RWPE2 (cell line): ENCODE results near the gene MYH14.

Experiments used
- ATAC-seq: fragments of 200-7000 bp; cut with Tn5 transposase; 3 replicates; pipeline ENCODE4 v1.9.1; 2021; ENCODE audit warnings: low read depth
- DNase-seq: peaks from one replicate; pipeline ENCODE4 v3.0.0-alpha.2; 2020; ENCODE audit warnings: low spot score
- H3K27ac ChIP-seq: fragments of 450-650 bp; 2 replicates; pipeline ENCODE4 v1.5.1; 2017; ENCODE audit warnings: mild to moderate bottlenecking; ENCODE audit not compliant: poor library complexity, severe bottlenecking
- H3K27me3 ChIP-seq: fragments of 250-450 bp; sonication (Bioruptor Pico); 2 replicates; pipeline ENCODE4 v1.5.1; 2021; ENCODE audit warnings: mild to moderate bottlenecking, moderate library complexity; ENCODE audit not compliant: insufficient read depth, poor library complexity, severe bottlenecking
- H3K36me3 ChIP-seq: fragments of 250-450 bp; sonication (Bioruptor Pico); 2 replicates; pipeline ENCODE4 v1.5.1; 2020; ENCODE audit warnings: low read depth, mild to moderate bottlenecking, moderate library complexity
- H3K4me1 ChIP-seq: fragments of 250-450 bp; sonication (Bioruptor Pico); 2 replicates; pipeline ENCODE4 v1.5.1; 2021; ENCODE audit warnings: mild to moderate bottlenecking, moderate library complexity; ENCODE audit not compliant: insufficient read depth, poor library complexity, severe bottlenecking
- H3K4me3 ChIP-seq: fragments of 250-450 bp; sonication (Bioruptor Pico); 2 replicates; pipeline ENCODE4 v1.5.1; 2021; ENCODE audit warnings: mild to moderate bottlenecking, moderate library complexity; ENCODE audit not compliant: severe bottlenecking
- H3K9me3 ChIP-seq: fragments of 250-450 bp; sonication (Bioruptor Pico); 2 replicates; pipeline ENCODE4 v1.5.1; 2021; ENCODE audit warnings: mild to moderate bottlenecking, moderate library complexity; ENCODE audit not compliant: severe bottlenecking
- TF ChIP-seq, protein P1 (sequence below): fragments of 450-650 bp; IDR thresholded peaks from one replicate; pipeline ENCODE4 v1.5.1; 2017; ENCODE audit warnings: mild to moderate bottlenecking, moderate library complexity; ENCODE audit not compliant: poor library complexity, severe bottlenecking

The MYH14 gene

DNA sequence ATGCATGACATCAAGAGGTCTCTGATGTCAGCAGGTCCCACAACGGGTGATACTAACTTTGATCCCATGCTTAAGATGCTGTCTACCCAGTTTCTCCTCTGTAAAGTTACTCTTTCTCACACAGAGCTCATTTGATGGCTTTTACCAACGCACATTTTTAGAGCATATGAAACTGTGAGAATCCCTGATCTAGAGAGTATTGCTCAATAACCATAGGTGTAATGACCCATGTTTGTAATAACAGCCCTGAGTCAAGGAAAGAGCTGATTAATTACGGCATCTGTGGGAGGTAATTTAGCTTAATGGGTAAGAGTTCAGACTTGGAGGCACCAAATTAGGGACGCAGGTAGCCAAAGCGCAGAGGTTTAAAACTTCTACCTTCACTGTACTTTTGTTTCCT, 22.3 kb upstream of the MYH14 start:
- TF ChIP-seq, protein P1, sequence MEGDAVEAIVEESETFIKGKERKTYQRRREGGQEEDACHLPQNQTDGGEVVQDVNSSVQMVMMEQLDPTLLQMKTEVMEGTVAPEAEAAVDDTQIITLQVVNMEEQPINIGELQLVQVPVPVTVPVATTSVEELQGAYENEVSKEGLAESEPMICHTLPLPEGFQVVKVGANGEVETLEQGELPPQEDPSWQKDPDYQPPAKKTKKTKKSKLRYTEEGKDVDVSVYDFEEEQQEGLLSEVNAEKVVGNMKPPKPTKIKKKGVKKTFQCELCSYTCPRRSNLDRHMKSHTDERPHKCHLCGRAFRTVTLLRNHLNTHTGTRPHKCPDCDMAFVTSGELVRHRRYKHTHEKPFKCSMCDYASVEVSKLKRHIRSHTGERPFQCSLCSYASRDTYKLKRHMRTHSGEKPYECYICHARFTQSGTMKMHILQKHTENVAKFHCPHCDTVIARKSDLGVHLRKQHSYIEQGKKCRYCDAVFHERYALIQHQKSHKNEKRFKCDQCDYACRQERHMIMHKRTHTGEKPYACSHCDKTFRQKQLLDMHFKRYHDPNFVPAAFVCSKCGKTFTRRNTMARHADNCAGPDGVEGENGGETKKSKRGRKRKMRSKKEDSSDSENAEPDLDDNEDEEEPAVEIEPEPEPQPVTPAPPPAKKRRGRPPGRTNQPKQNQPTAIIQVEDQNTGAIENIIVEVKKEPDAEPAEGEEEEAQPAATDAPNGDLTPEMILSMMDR = no peak
- Histone ChIP-seq H3K27ac (no peak overlapping the region), H3K4me1 (no peaks in the 10 kb centered on the region), H3K4me3 (no peak overlapping the region), H3K27me3 (no peaks in the 10 kb centered on the region), H3K9me3 (no peaks in the 10 kb centered on the region), H3K36me3 (no peaks in the 10 kb centered on the region)
- DNase-seq = no peak
- ATAC-seq = no peak

DNA sequence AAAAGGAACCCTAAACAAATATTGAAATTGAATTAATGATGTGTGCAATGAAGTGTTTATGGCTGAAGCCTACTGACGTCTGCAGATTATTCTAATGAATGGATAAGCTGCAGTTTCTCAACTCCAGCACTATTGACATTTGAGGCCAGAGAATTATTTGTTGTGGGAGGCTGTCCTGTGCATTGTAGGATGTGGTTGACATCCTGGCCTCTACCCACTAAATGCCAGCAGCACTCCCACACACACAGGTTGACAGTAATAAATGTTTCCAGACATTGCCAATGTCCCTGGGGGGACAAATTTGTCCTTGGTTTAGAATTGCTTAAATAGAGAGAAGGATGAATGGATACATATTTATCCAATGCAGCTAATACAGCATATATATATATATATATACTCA, 19.2 kb upstream of the MYH14 start:
- H3K27me3 ChIP-seq = no peaks in the 10 kb centered on the region
- ATAC-seq (no peak), DNase-seq (no peak)
- TF ChIP-seq, protein P1 = no peak
- H3K9me3 ChIP-seq = no peaks in the 10 kb centered on the region
- no peak overlapping the region for H3K4me3 ChIP-seq
- H3K36me3 ChIP-seq = no peaks in the 10 kb centered on the region
- no peaks in the 10 kb centered on the region for H3K4me1 ChIP-seq
- no peak overlapping the region for H3K27ac ChIP-seq

DNA sequence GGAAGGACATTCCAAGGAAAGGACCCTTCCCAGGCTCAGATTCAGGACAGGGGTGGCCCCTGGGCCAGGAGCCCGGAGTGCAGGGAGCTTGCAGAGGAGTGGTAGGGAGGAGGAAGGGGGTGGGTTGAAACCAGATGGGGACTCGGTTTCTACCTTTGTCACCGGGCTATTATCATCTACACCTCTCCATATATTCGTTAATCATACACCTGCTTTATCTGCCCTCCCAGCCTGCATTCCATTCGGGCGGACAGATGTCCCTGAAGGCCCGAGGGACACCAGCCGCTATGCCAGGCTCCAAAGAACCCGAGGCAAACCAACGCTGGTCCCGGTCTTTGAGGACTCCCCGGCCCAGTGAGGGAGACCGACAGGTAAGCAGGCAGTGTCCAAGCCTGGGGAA, 15.5 kb upstream of the MYH14 start:
- H3K4me1 ChIP-seq = no peaks in the 10 kb centered on the region
- ATAC-seq (no peak), DNase-seq (no peak)
- no peaks in the 10 kb centered on the region for H3K9me3 ChIP-seq
- H3K4me3 ChIP-seq = no peak overlapping the region
- H3K27me3 ChIP-seq = no peaks in the 10 kb centered on the region
- no peaks in the 10 kb centered on the region for H3K36me3 ChIP-seq
- no peak overlapping the region for H3K27ac ChIP-seq
- TF ChIP-seq, protein P1 = no peak

DNA sequence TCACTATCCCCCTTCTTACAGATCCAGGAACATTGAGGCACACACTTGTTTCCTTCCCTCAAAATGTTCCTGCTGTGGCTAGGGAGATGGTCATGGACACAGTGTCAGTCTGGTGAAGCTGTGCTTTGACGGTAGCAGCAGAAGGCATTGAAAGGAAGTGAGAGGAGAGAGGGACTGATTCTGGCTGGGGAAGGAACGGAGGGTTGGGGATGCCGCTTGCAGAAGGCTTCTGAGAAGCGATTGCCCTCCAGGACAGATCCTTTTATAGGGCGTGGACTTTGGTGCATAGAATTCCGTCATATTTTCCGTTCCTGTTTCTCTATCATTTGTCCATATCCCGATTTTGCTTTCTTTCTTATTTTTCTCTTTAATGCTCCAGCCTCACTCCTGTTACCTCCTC, 14.1 kb upstream of the MYH14 start:
- no peak for ATAC-seq
- TF ChIP-seq, protein P1 = no peak
- DNase-seq = no peak
- Histone ChIP-seq H3K27me3 (no peaks in the 10 kb centered on the region), H3K9me3 (no peaks in the 10 kb centered on the region), H3K4me1 (no peaks in the 10 kb centered on the region), H3K36me3 (no peaks in the 10 kb centered on the region), H3K4me3 (no peak overlapping the region), H3K27ac (no peak overlapping the region)

DNA sequence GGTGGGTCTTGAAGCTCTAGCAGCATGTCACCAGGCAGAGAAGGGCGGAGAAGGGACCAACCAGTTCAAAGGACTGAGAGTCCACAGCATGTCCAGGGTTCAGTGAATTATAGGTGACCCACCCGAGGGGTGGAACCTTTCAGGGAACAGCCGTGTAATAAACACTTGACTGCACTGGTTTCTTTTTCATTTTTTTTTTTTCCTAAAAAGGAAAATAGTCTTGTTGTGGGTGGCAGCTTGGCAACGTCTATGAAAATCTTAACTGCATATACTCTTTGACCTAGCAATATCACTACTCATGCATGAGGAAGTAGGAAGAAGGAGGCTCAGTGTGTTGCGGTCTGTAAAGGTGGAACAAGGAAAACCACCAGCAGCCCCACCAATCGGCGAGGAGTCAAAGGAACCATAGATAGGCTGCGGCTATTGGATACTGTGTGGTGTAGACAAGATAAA, 13.0 kb upstream of the MYH14 start:
- no peak overlapping the region for H3K4me3 ChIP-seq
- H3K27me3 ChIP-seq = no peaks in the 10 kb centered on the region
- H3K27ac ChIP-seq = no peak overlapping the region
- DNase-seq = no peak
- no peaks in the 10 kb centered on the region for H3K36me3 ChIP-seq
- no peak for ATAC-seq
- TF ChIP-seq, protein P1 = no peak
- no peaks in the 10 kb centered on the region for H3K4me1 ChIP-seq
- H3K9me3 ChIP-seq = no peaks in the 10 kb centered on the region
